ENCODE data around the gene ITGB1BP2. TPM values are rescaled to one million over a fixed set of nuclear protein-coding genes. Genes with fewer than 3 reads are reported as not detected.
A peak's percentile ranks its signal among the peaks of the same experiment; 100 is the strongest.
"Not testable (repeated sequence)": the region's sequence is repeated elsewhere in the genome, so short reads cannot be mapped to it uniquely, and the experiment has no call there.

The ITGB1BP2 gene
- total and polyA plus RNA-seq, 8 donors, result 0.13 to 2.0 (median 0.40) TPM

GRCh38 chrX:71302461-71303213 lies 1.1 kb downstream of the ITGB1BP2 start:
- H3K36me3 ChIP-seq, result peaks cover 0 to 26% (median 0%) of the 10 kb centered on the region in 3 donors
- no peak overlapping the region for H3K4me3 ChIP-seq
- no peak for TF ChIP-seq CTCF (IDR thresholded peaks at IDR 0.05)
- no peak for ATAC-seq
- intact Hi-C loops (cut with DNase I), result no loop called here
- peak in 1 of 6 donors; percentile 3 for DNase-seq
- H3K4me1 ChIP-seq, result no peaks in the 10 kb centered on the region
- peaks cover 0 to 9% (median 0%) of the 10 kb centered on the region in 4 donors for H3K27me3 ChIP-seq
- H3K27ac ChIP-seq, result no peak overlapping the region
- 74 to 83% methylated on average over 5 of the region's 5 CpGs for WGBS, 2 donors
- no peaks in the 10 kb centered on the region for H3K9me3 ChIP-seq
- FAIRE-seq, result no peak

- intact Hi-C loops (cut with DNase I), result no loop called here
- H3K9me3 ChIP-seq, result no peaks in the 10 kb centered on the region
- FAIRE-seq, result no peak
- TF ChIP-seq CTCF (IDR thresholded peaks at IDR 0.05), result no peak
- H3K27me3 ChIP-seq, result peaks cover 0 to 5% (median 0%) of the 10 kb centered on the region in 4 donors
- no peak for ATAC-seq
- peaks cover 0 to 7% (median 0%) of the 10 kb centered on the region in 3 donors for H3K36me3 ChIP-seq
- no peak overlapping the region for H3K4me3 ChIP-seq
- H3K27ac ChIP-seq, result no peak overlapping the region
- no peak for DNase-seq
- H3K4me1 ChIP-seq, result no peaks in the 10 kb centered on the region
- 66 to 96% methylated on average over 2 of the region's 2 CpGs for WGBS, 2 donors
Observed at GRCh38 chrX:71304561-71304960, 3.0 kb downstream of the ITGB1BP2 start.

GRCh38 chrX:71315917-71316316 lies 14.4 kb downstream of the ITGB1BP2 start:
- Histone ChIP-seq H3K4me1 (no peaks in the 10 kb centered on the region), H3K9me3 (no peaks in the 10 kb centered on the region), H3K27me3 (no peaks in the 10 kb centered on the region), H3K4me3 (no peak overlapping the region), H3K36me3 (no peaks in the 10 kb centered on the region), H3K27ac (no peak overlapping the region)
- FAIRE-seq (no peak), ATAC-seq (no peak), DNase-seq (no peak)
- 87 to 94% methylated on average over 7 of the region's 7 CpGs for WGBS, 2 donors
- intact Hi-C loops (cut with DNase I), result no loop called here
- TF ChIP-seq CTCF (IDR thresholded peaks at IDR 0.05), result no peak

- H3K27me3 ChIP-seq; H3K36me3 ChIP-seq; H3K4me3 ChIP-seq; intact Hi-C loops (cut with DNase I); H3K4me1 ChIP-seq; H3K9me3 ChIP-seq; H3K27ac ChIP-seq; ATAC-seq; DNase-seq: not testable (repeated sequence)
- peak; percentile 94 for FAIRE-seq
- no CpG with 5 or more reads among the region's 1 CpG for WGBS, 2 donors
Observed at GRCh38 chrX:71316959-71317358, 15.4 kb downstream of the ITGB1BP2 start.

- DNase-seq (no peak), FAIRE-seq (no peak), ATAC-seq (no peak)
- intact Hi-C loops (cut with DNase I), result no loop called here
- Histone ChIP-seq H3K4me1 (no peaks in the 10 kb centered on the region), H3K9me3 (no peaks in the 10 kb centered on the region), H3K27ac (no peak overlapping the region), H3K4me3 (no peak overlapping the region), H3K27me3 (no peaks in the 10 kb centered on the region), H3K36me3 (no peaks in the 10 kb centered on the region)
- no peak for TF ChIP-seq CTCF (IDR thresholded peaks at IDR 0.05)
- WGBS, 2 donors, result 74 to 92% methylated on average over 1 of the region's 1 CpG
Observed at GRCh38 chrX:71320126-71320525, 18.6 kb downstream of the ITGB1BP2 start.

Data from pancreas (tissue), 10 donors.